K562 (cell line): Measurements from ENCODE around the gene TXNRD2. TPM values are rescaled to one million over a fixed set of nuclear protein-coding genes. Genes with fewer than 3 reads are reported as not detected.

Experiments used
- E2F1 ChIP-seq: sonication (generic); formaldehyde crosslinking; IDR thresholded peaks from 2 replicates; pipeline ENCODE4 v1.8.1; 2023; ENCODE audit warnings: mild to moderate bottlenecking, missing genetic modification reagents, moderate library complexity
- MLX ChIP-seq, 2 experiments: fragments of 450-650 bp in 1 of 2; sonication (generic) in 1 of 2; formaldehyde crosslinking; conservative IDR thresholded peaks; 2 replicates each; pipeline versions ENCODE4 v1.4.0 to v1.8.1; 2020 to 2022; ENCODE audit warnings: mild to moderate bottlenecking in 1 of 2, missing genetic modification reagents in 1 of 2
- PHF8 ChIP-seq: fragments of 200-600 bp; sonication (generic); IDR thresholded peaks from 2 replicates; pipeline ENCODE4 v1.6.1; 2012; ENCODE audit warnings: mixed run types, mild to moderate bottlenecking, inconsistent platforms, low read length, moderate library complexity, borderline replicate concordance
- REST ChIP-seq, 2 experiments: fragments of 450-650 bp; formaldehyde crosslinking in 1 of 2; IDR thresholded peaks; 2 replicates each; pipeline versions ENCODE4 v1.4.0 to v1.6.1; 2014 to 2020; ENCODE audit warnings: mild to moderate bottlenecking in 2 of 2, borderline replicate concordance in 1 of 2, low read depth in 1 of 2
- THAP12 ChIP-seq: fragments of 250-450 bp; sonication (Bioruptor Pico); IDR thresholded peaks from 2 replicates; pipeline ENCODE4 v1.9.0; 2021; ENCODE audit warnings: mild to moderate bottlenecking, inconsistent platforms
- TSHZ1 ChIP-seq: fragments of 250-450 bp; sonication (Bioruptor Pico); IDR thresholded peaks from 2 replicates; pipeline ENCODE4 v1.4.0; 2020; ENCODE audit warnings: mild to moderate bottlenecking, moderate library complexity
- polyA plus RNA-seq, 8 experiments: library from polyadenylated mRNA; depleted of rRNA in 4 of 8; stranded (reverse) in 5 of 8; unstranded in 3 of 8; fragments of >200 nt; fragmentation: Nextera tagmentation in 2 of 8; fragmentation: Illumina TruSeq in 1 of 8; extraction: Ambion mirVana in 2 of 8; extraction: Trizol in 1 of 8; gene quantifications; 2 replicates each; pipeline versions ENCODE4 v1.2.1 to v1.2.3, GENCODE V29; 2011 to 2014; ENCODE audit warnings: inconsistent platforms in 1 of 8, missing spikeins in 1 of 8
- total RNA-seq, 7 experiments: library from RNA; depleted of rRNA in 6 of 7; stranded (reverse); fragments of >200 nt in 6 of 7; fragmentation: Illumina TruSeq in 2 of 7; extraction: Trizol in 2 of 7; gene quantifications; 2 replicates each; pipeline versions ENCODE4 v1.2.1 to v1.2.3, GENCODE V29; 2011 to 2021; ENCODE audit warnings: low replicate concordance in 1 of 7

TXNRD2 gene
- total and polyA plus RNA-seq, 9 of the 15 experiments (the other 6 are each of a cell fraction or from before 2014, with no cell fraction given) = 3.3 to 80.2 (median 49.4) TPM

GRCh38 chr22:19896665-19897355 lies 44.8 kb downstream of the TXNRD2 start (continued):
- TF ChIP-seq REST (IDR thresholded peaks at IDR 0.05; ENCODE audit: borderline replicate concordance) = no peak
- TF ChIP-seq REST (CRISPR knock-in tag; IDR thresholded peaks at IDR 0.05; ENCODE audit: low read depth) = no peak
- TF ChIP-seq MLX (CRISPR knock-in tag; conservative IDR thresholded peaks at IDR 0.05) = 0 out of 4 replicates have a peak, but pooled peaks of 1 of the 2 experiments have one; percentile 69
- TF ChIP-seq TSHZ1 (CRISPR knock-in tag) = 0 out of 2 replicates have a peak, but pooled peaks have one; percentile 12
- TF ChIP-seq THAP12 (CRISPR knock-in tag) = 0 out of 2 replicates have a peak, but pooled peaks have one; percentile 65
- no peak for TF ChIP-seq E2F1 (CRISPR knock-in tag)
- peak; percentile 9; the same call in 1 of the 2 replicates for TF ChIP-seq PHF8
